Neural progenitor cell (in vitro differentiated cells): ENCODE measurements around the gene ADAMTS14. TPM values are rescaled to one million over a fixed set of nuclear protein-coding genes. Genes with fewer than 3 reads are reported as not detected.
"Not testable (repeated sequence)": the region's sequence is repeated elsewhere in the genome, so short reads cannot be mapped to it uniquely, and the experiment has no call there.

Experiments used
- DNase-seq: peaks from one replicate; pipeline ENCODE4 v3.0.0-alpha.2; 2016; ENCODE audit warnings: low spot score
- H2AFZ ChIP-seq: fragments of 200-600 bp; sonication (generic); replicated peaks from 2 replicates; pipeline ENCODE4 v1.6.1; 2016; ENCODE audit warnings: antibody characterized with exemption
- H3F3A ChIP-seq: fragments of 200-600 bp; sonication (generic); 2 replicates; pipeline ENCODE4 v1.6.1; 2016; ENCODE audit warnings: antibody characterized with exemption, low read depth
- H3K27ac ChIP-seq: fragments of 200-600 bp; sonication (generic); 2 replicates; pipeline ENCODE4 v1.5.1; 2016; ENCODE audit warnings: mild to moderate bottlenecking
- H3K27me3 ChIP-seq: fragments of 200-600 bp; sonication (generic); 2 replicates; pipeline ENCODE4 v1.6.1; 2016; ENCODE audit warnings: mild to moderate bottlenecking, moderate library complexity
- H3K36me3 ChIP-seq: fragments of 200-600 bp; sonication (generic); 2 replicates; pipeline ENCODE4 v1.5.1; 2016
- H3K4me1 ChIP-seq: fragments of 200-600 bp; sonication (generic); 2 replicates; pipeline ENCODE4 v1.6.1; 2016; ENCODE audit warnings: mixed run types
- H3K4me2 ChIP-seq: fragments of 200-600 bp; sonication (generic); 2 replicates; pipeline ENCODE4 v1.6.1; 2016
- H3K4me3 ChIP-seq: fragments of 200-600 bp; sonication (generic); 2 replicates; pipeline ENCODE4 v1.5.1; 2016
- H3K79me2 ChIP-seq: fragments of 200-600 bp; sonication (generic); 2 replicates; pipeline ENCODE4 v1.6.1; 2016; ENCODE audit warnings: low read depth
- H3K9ac ChIP-seq: fragments of 200-600 bp; sonication (generic); 2 replicates; pipeline ENCODE4 v1.6.1; 2016
- H3K9me3 ChIP-seq: fragments of 200-600 bp; sonication (generic); 2 replicates; pipeline ENCODE4 v1.5.1; 2016; ENCODE audit warnings: low read depth
- H4K20me1 ChIP-seq: fragments of 200-600 bp; sonication (generic); 2 replicates; pipeline ENCODE4 v1.6.1; 2016; ENCODE audit warnings: low read depth
- H3K27ac Mint-ChIP-seq: 3 replicates; pipeline ENCODE4 v1.8.0; 2021; ENCODE audit warnings: mixed read lengths
- H3K27me3 Mint-ChIP-seq: 2 replicates; pipeline ENCODE4 v1.8.0; 2022; ENCODE audit warnings: low read depth, mild to moderate bottlenecking, inconsistent platforms, moderate library complexity, mixed read lengths; ENCODE audit not compliant: insufficient read depth
- H3K36me3 Mint-ChIP-seq: 3 replicates; pipeline ENCODE4 v1.8.0; 2021; ENCODE audit warnings: mixed read lengths
- H3K4me1 Mint-ChIP-seq: 3 replicates; pipeline ENCODE4 v1.8.0; 2021; ENCODE audit warnings: mixed read lengths
- H3K4me3 Mint-ChIP-seq: 3 replicates; pipeline ENCODE4 v1.8.0; 2021; ENCODE audit warnings: mild to moderate bottlenecking, moderate library complexity, mixed read lengths
- H3K9me3 Mint-ChIP-seq: 3 replicates; pipeline ENCODE4 v1.8.0; 2020; ENCODE audit warnings: mixed read lengths
- EZH2 ChIP-seq: fragments of 200-600 bp; sonication (generic); IDR thresholded peaks from 2 replicates; pipeline ENCODE4 v1.6.1; 2017; ENCODE audit warnings: antibody characterized with exemption, mild to moderate bottlenecking, moderate library complexity
- EZH2phosphoT487 ChIP-seq: fragments of 200-600 bp; sonication (generic); IDR thresholded peaks from 2 replicates; pipeline ENCODE4 v1.6.1; 2017; ENCODE audit warnings: antibody characterized with exemption
- total RNA-seq: library from RNA; depleted of rRNA; stranded (reverse); fragments of >200 nt; gene quantifications from 2 replicates; pipeline ENCODE4 v1.2.3, GENCODE V29; 2015; ENCODE audit warnings: low replicate concordance
- TF ChIP-seq, protein P1 (sequence below): fragments of 200-600 bp; sonication (generic); IDR thresholded peaks from 2 replicates; pipeline ENCODE4 v1.5.1; 2017; ENCODE audit warnings: antibody characterized with exemption, mild to moderate bottlenecking

ADAMTS14 gene
- total RNA-seq, 1 donor from 2014 or later, result not detected

DNA sequence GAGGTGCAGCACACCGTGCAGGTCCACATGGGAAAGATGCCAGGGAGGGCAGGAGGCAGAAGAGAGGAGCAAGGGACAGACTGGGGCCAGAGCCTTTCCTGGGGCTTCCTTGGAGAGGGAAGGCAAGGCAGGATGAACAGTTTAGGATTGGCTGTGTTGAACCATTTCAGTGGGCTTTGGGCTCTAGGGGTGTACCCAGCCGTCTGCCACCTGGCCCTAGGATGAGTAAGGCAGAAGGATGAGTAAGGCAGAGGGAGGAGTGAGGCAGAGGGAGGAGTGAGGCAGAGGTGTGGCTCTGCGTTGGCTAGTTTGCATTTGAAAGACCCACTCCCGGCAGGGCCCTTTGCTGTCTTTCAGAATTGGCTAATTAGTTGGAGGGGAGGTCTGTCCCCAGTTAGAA lies 38.3 kb upstream of the ADAMTS14 start:
- Mint-ChIP-seq H3K4me1 (peaks cover 3% of the 10 kb centered on the region), H3K36me3 (no peaks in the 10 kb centered on the region), H3K9me3 (peaks cover 14% of the 10 kb centered on the region), H3K4me3 (no peak overlapping the region), H3K27me3 (peaks cover 5% of the 10 kb centered on the region), H3K27ac (no peak overlapping the region)
- H3F3A ChIP-seq, result no peaks in the 10 kb centered on the region
- TF ChIP-seq EZH2phosphoT487 (no peak), EZH2 (no peak)
- TF ChIP-seq, protein P1, sequence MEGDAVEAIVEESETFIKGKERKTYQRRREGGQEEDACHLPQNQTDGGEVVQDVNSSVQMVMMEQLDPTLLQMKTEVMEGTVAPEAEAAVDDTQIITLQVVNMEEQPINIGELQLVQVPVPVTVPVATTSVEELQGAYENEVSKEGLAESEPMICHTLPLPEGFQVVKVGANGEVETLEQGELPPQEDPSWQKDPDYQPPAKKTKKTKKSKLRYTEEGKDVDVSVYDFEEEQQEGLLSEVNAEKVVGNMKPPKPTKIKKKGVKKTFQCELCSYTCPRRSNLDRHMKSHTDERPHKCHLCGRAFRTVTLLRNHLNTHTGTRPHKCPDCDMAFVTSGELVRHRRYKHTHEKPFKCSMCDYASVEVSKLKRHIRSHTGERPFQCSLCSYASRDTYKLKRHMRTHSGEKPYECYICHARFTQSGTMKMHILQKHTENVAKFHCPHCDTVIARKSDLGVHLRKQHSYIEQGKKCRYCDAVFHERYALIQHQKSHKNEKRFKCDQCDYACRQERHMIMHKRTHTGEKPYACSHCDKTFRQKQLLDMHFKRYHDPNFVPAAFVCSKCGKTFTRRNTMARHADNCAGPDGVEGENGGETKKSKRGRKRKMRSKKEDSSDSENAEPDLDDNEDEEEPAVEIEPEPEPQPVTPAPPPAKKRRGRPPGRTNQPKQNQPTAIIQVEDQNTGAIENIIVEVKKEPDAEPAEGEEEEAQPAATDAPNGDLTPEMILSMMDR, result no peak
- no peaks in the 10 kb centered on the region for H3K79me2 ChIP-seq
- no peak overlapping the region for H3K9ac ChIP-seq
- no peaks in the 10 kb centered on the region for H3K9me3 ChIP-seq
- H3K27me3 ChIP-seq, result no peaks in the 10 kb centered on the region
- H3K4me2 ChIP-seq, result no peak overlapping the region
- H4K20me1 ChIP-seq, result no peaks in the 10 kb centered on the region
- DNase-seq, result no peak
- H3K4me1 ChIP-seq, result peaks cover 9% of the 10 kb centered on the region
- no peak overlapping the region for H2AFZ ChIP-seq
- H3K36me3 ChIP-seq, result peaks cover 2% of the 10 kb centered on the region
- no peak overlapping the region for H3K27ac ChIP-seq
- no peak overlapping the region for H3K4me3 ChIP-seq

DNA sequence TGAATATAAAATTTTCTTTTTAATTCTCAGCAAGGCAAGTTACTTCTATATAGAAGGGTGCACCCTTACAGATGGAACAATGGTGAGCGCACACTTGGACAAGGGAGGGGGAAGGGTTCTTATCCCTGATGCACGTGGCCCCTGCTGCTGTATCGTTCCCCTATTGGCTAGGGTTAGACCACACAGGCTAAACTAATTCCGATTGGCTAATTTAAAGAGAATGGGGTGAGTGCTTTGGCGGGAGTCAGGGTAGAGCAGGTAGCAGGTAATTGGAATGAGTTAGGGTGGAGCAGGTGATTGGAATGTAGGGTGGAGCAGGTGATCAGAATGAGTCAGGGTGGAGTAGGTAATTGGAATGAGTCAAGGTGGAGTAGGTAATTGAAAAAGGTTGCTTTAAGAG lies 37.8 kb upstream of the ADAMTS14 start:
- H3F3A ChIP-seq, H3K27ac Mint-ChIP-seq, H3K4me1 ChIP-seq, H3K36me3 ChIP-seq, H3K4me1 Mint-ChIP-seq, H3K4me3 Mint-ChIP-seq, H4K20me1 ChIP-seq, H3K4me2 ChIP-seq, H3K36me3 Mint-ChIP-seq, H3K9me3 ChIP-seq, H2AFZ ChIP-seq, DNase-seq, H3K27me3 Mint-ChIP-seq, H3K79me2 ChIP-seq, H3K27ac ChIP-seq, H3K9ac ChIP-seq, H3K27me3 ChIP-seq, H3K4me3 ChIP-seq: not testable (repeated sequence)
- H3K9me3 Mint-ChIP-seq, result peaks cover 12% of the 10 kb centered on the region

DNA sequence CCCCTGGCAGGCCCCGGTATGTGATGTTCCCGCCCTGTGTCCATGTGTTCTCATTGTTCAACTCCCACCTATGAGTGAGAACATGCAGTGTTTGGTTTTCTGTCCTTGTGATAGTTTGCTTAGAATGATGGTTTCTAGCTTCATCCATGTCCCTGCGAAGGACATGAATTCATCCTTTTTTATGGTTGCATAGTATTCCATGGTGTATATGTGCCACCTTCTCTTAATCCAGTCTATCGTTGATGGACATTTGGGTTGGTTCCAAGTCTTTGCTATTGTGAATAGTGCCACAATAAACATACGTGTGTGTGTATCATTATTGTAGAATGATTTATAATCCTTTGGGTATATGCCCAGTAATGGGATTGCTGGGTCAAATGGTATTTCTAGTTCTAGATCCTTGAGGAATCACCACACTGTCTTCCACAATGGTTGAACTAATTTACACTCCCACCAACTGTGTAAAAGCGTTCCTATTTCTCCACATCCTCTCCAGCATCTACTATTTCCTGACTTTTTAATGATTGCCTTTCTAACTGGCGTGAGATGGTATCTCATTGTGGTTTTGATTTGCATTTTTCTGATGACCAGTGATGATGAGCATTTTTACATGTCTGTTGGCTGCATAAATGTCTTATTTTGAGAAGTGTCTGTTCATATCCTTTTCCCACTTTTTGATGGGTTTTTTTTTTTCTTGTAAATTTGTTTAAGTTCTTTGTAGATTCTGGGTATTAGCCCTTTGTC lies 32.5 kb upstream of the ADAMTS14 start:
- H3K36me3 ChIP-seq, H4K20me1 ChIP-seq, H3K27me3 ChIP-seq, H3F3A ChIP-seq, H3K27me3 Mint-ChIP-seq, H3K27ac Mint-ChIP-seq, H3K36me3 Mint-ChIP-seq, H3K9me3 ChIP-seq, H3K4me1 ChIP-seq, H3K4me3 Mint-ChIP-seq, H3K4me2 ChIP-seq, H2AFZ ChIP-seq, H3K4me3 ChIP-seq, H3K9ac ChIP-seq, H3K4me1 Mint-ChIP-seq, H3K79me2 ChIP-seq, DNase-seq, H3K27ac ChIP-seq: not testable (repeated sequence)
- peaks cover 11% of the 10 kb centered on the region for H3K9me3 Mint-ChIP-seq

DNA sequence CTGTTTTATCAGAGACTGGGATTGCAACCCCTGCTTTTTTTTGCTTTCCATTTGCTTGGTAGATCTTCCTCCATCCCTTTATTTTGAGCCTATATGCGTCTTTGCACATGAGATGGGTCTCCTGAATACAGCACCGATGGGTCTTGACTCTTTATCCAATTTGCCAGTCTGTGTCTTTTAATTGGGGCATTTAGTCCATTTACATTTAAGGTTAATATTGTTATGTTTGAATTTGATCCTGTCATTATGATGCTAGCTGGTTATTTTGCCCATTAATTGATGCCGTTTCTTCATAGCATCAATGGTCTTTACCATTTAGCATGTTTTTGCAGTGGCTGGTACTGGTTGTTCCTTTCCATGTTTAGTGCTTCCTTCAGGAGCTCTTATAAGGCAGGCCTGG lies 29.0 kb upstream of the ADAMTS14 start:
- not testable (repeated sequence) for H3K27me3 ChIP-seq, H3F3A ChIP-seq, H2AFZ ChIP-seq, H3K4me3 Mint-ChIP-seq, H3K4me1 ChIP-seq, H3K27me3 Mint-ChIP-seq, H3K27ac Mint-ChIP-seq, H3K36me3 ChIP-seq, H3K4me2 ChIP-seq, DNase-seq, H3K4me1 Mint-ChIP-seq, H3K79me2 ChIP-seq, H3K27ac ChIP-seq, H3K9ac ChIP-seq, H3K9me3 ChIP-seq, H4K20me1 ChIP-seq, H3K4me3 ChIP-seq, H3K36me3 Mint-ChIP-seq
- H3K9me3 Mint-ChIP-seq, result peaks cover 24% of the 10 kb centered on the region

DNA sequence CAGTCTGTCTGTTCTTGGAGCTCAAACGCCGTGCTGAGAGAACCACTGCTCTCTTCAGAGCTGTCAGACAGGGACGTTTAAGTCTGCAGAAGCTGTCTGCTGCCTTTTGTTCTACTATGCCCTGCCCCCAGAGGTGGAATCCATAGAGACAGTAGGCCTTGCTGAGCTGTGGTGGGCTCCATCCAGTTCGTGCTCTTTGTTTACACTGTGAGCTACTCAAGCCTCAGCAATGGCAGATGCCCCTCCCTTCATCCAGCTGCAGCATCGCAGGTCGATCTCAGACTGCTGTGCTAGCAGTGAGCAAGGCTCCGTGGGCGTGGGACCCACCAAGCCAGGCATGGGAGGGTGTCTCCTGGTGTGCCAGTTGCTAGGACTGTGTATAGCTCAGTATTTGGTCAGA lies 27.3 kb upstream of the ADAMTS14 start:
- not testable (repeated sequence) for H3K36me3 ChIP-seq, H3K27me3 ChIP-seq, H3K79me2 ChIP-seq, H3K9me3 ChIP-seq, H3K4me1 Mint-ChIP-seq, H3K27me3 Mint-ChIP-seq, H3F3A ChIP-seq, H3K4me3 Mint-ChIP-seq, H3K4me1 ChIP-seq, H3K27ac ChIP-seq, H3K36me3 Mint-ChIP-seq, H3K27ac Mint-ChIP-seq, H3K4me3 ChIP-seq, H3K9ac ChIP-seq, H4K20me1 ChIP-seq
- peaks cover 36% of the 10 kb centered on the region for H3K9me3 Mint-ChIP-seq
- Histone ChIP-seq H3K4me2 (peak overlapping the region; percentile 10), H2AFZ (peak overlapping the region; percentile 76)
- peak; percentile 38 for DNase-seq
